IMR-90 (cell line): ENCODE measurements around the gene ZNF362. TPM values are rescaled to one million over a fixed set of nuclear protein-coding genes. Genes with fewer than 3 reads are reported as not detected.

Experiments
- ATAC-seq: fragments of 200-7000 bp; cut with Tn5 transposase; 2 replicates; pipeline ENCODE4 v1.9.1; 2020; ENCODE audit warnings: low read depth, mild to moderate bottlenecking, moderate library complexity
- BruUV-seq: library from RNA; stranded (reverse); fragments of 400-500 nt; replicated peaks from 2 replicates; lab custom pipeline; 2021; lab: Mats Ljungman, UMichigan
- CTCF ChIA-PET: fragments of 300-600 bp; formaldehyde crosslinking; extraction: SDS; loops from one replicate; lab custom pipeline; 2021; ENCODE audit warnings: antibody characterized with exemption; lab: Yijun Ruan, JAX
- POLR2A ChIA-PET: fragments of 300-600 bp; sonication (Branson Sonifier 250); formaldehyde crosslinking; loops from one replicate; lab custom pipeline; 2022; ENCODE audit warnings: antibody characterized with exemption; ENCODE audit not compliant: unreplicated experiment; lab: Charles Lee
- DNase-seq: peaks from one replicate; pipeline ENCODE4 v3.0.0; 2013
- H2AFZ ChIP-seq: replicated peaks from 2 replicates; pipeline ENCODE3; 2013; ENCODE audit warnings: low read length, mild to moderate bottlenecking; ENCODE audit not compliant: poor library complexity
- H2AK5ac ChIP-seq: 2 replicates; pipeline ENCODE4 v1.6.1; 2013; ENCODE audit warnings: low read depth, low read length, inconsistent platforms
- H2AK9ac ChIP-seq: replicated peaks from 2 replicates; pipeline ENCODE3; 2013; ENCODE audit warnings: mild to moderate bottlenecking, low read depth, low read length, moderate library complexity; ENCODE audit not compliant: poor library complexity
- H2BK120ac ChIP-seq: 2 replicates; pipeline ENCODE4 v1.6.1; 2013; ENCODE audit warnings: low read depth, low read length, inconsistent platforms
- H2BK15ac ChIP-seq: 3 replicates; pipeline ENCODE4 v1.6.1; 2013; ENCODE audit warnings: low read depth, low read length, inconsistent platforms
- H2BK20ac ChIP-seq: 2 replicates; pipeline ENCODE4 v1.6.1; 2013; ENCODE audit warnings: low read depth, mild to moderate bottlenecking, inconsistent platforms, low read length, moderate library complexity
- H2BK5ac ChIP-seq: 2 replicates; pipeline ENCODE4 v1.6.1; 2013; ENCODE audit warnings: mild to moderate bottlenecking, low read depth, low read length, inconsistent platforms; ENCODE audit not compliant: poor library complexity, severe bottlenecking
- H3K14ac ChIP-seq: replicated peaks from 2 replicates; pipeline ENCODE4 v1.6.1; 2013; ENCODE audit warnings: low read depth, low read length, inconsistent platforms
- H3K18ac ChIP-seq: 2 replicates; pipeline ENCODE4 v1.6.1; 2013; ENCODE audit warnings: low read depth, low read length, control low read depth
- H3K23ac ChIP-seq: 2 replicates; pipeline ENCODE4 v1.6.1; 2013; ENCODE audit warnings: low read depth, low read length, inconsistent platforms
- H3K27ac ChIP-seq: 2 replicates; pipeline ENCODE4 v1.5.1; 2013; ENCODE audit warnings: mild to moderate bottlenecking, control low read depth, low read length; ENCODE audit not compliant: insufficient read depth
- H3K27me3 ChIP-seq: 2 replicates; pipeline ENCODE4 v1.6.1; 2013; ENCODE audit warnings: low read length; ENCODE audit not compliant: control insufficient read depth, insufficient read depth
- H3K36me3 ChIP-seq: 2 replicates; pipeline ENCODE4 v1.6.1; 2013; ENCODE audit warnings: low read length, mixed read lengths; ENCODE audit not compliant: control insufficient read depth, insufficient read depth
- H3K4ac ChIP-seq: 2 replicates; pipeline ENCODE4 v1.6.1; 2013; ENCODE audit warnings: low read depth, low read length, inconsistent platforms
- H3K4me1 ChIP-seq: 2 replicates; pipeline ENCODE4 v1.6.1; 2013; ENCODE audit warnings: low read length, mixed read lengths; ENCODE audit not compliant: control insufficient read depth, insufficient read depth
- H3K4me2 ChIP-seq: 2 replicates; pipeline ENCODE4 v1.6.1; 2013; ENCODE audit warnings: low read depth, mild to moderate bottlenecking, control low read depth, low read length, moderate library complexity
- H3K4me3 ChIP-seq: 2 replicates; pipeline ENCODE4 v1.5.1; 2013; ENCODE audit warnings: low read depth, mild to moderate bottlenecking, control low read depth, low read length, moderate library complexity; ENCODE audit not compliant: insufficient read depth
- H3K56ac ChIP-seq: 2 replicates; pipeline ENCODE4 v1.6.1; 2013; ENCODE audit warnings: low read length, inconsistent platforms; ENCODE audit not compliant: insufficient read depth; ENCODE audit errors: extremely low read depth
- H3K79me1 ChIP-seq, 2 experiments: 2 replicates each; pipeline ENCODE4 v1.6.1; 2013; ENCODE audit warnings: low read length in 2 of 2, inconsistent platforms in 1 of 2, low read depth in 1 of 2
- H3K9ac ChIP-seq: 2 replicates; pipeline ENCODE4 v1.6.1; 2013; ENCODE audit warnings: low read depth, low read length, control low read depth
- H3K9me1 ChIP-seq: 2 replicates; pipeline ENCODE4 v1.6.1; 2013; ENCODE audit warnings: low read length, inconsistent platforms; ENCODE audit not compliant: insufficient read depth
- H3K9me3 ChIP-seq: 2 replicates; pipeline ENCODE4 v1.6.1; 2013; ENCODE audit warnings: low read length; ENCODE audit not compliant: control insufficient read depth, insufficient read depth
- H4K20me1 ChIP-seq: 2 replicates; pipeline ENCODE4 v1.6.1; 2013; ENCODE audit warnings: low read length, inconsistent platforms; ENCODE audit not compliant: insufficient read depth
- H4K5ac ChIP-seq: 2 replicates; pipeline ENCODE4 v1.6.1; 2013; ENCODE audit warnings: mild to moderate bottlenecking, low read depth, low read length, control low read depth
- H4K8ac ChIP-seq, 2 experiments: 2 replicates each; pipeline ENCODE4 v1.6.1; 2013; ENCODE audit warnings: low read depth in 2 of 2, low read length in 2 of 2, control low read depth in 1 of 2, inconsistent platforms in 1 of 2
- H4K91ac ChIP-seq: 2 replicates; pipeline ENCODE4 v1.6.1; 2013; ENCODE audit warnings: low read depth, low read length, inconsistent platforms; ENCODE audit not compliant: insufficient read depth
- CHD1 ChIP-seq: IDR thresholded peaks from 2 replicates; pipeline ENCODE4 v1.6.1; 2012; ENCODE audit warnings: low read depth, low read length, improper control_type of control experiment
- FOS ChIP-seq: fragments of 150-350 bp; IDR thresholded peaks from 2 replicates; pipeline ENCODE4 v1.6.1; 2016; ENCODE audit warnings: low read depth, low read length
- WGBS, 2 experiments: methylation state at CpG; one replicate each; pipeline versions ENCODE4 v1.1.5 to v1.1.7; 2013; ENCODE audit warnings: missing lambda C conversion rate in 2 of 2; ENCODE audit not compliant: insufficient read length in 1 of 2; ENCODE audit errors: extremely low coverage in 2 of 2; 5-methylcytosine and 5-hydroxymethylcytosine counted together
- dilution Hi-C: fragments of 300-500 bp; cut with HindIII; formaldehyde crosslinking; loops from one replicate; pipeline ENCODE4 v1.14.3; 2018; ENCODE audit warnings: low sequenced_read_pairs; ENCODE audit not compliant: unreplicated experiment
- in situ Hi-C: fragments of 300-500 bp; cut with MboI; formaldehyde crosslinking; loops from 3 replicates; pipeline ENCODE4 v1.14.3; 2019; ENCODE audit warnings: low sequenced_read_pairs, inconsistent platforms, mixed read lengths
- intact Hi-C: fragments of 100-400 bp; cut with micrococcal nuclease; formaldehyde crosslinking; loops from 2 replicates; pipeline ENCODE4 v1.10.0; 2022
- polyA plus RNA-seq, 3 experiments: library from polyadenylated mRNA; depleted of rRNA; stranded (reverse); fragments of >200 nt; gene quantifications; 2 replicates each; pipeline ENCODE4 v1.2.3, GENCODE V29; 2012; ENCODE audit warnings: low replicate concordance in 1 of 3
- total RNA-seq: library from RNA; depleted of rRNA; stranded (reverse); fragments of >200 nt; gene quantifications from 2 replicates; pipeline ENCODE4 v1.2.3, GENCODE V29; 2012

ZNF362 gene
- total and polyA plus RNA-seq, 2 of the 4 experiments (the other 2 are of a cell fraction) = 5.7 to 12.9 TPM

DNA sequence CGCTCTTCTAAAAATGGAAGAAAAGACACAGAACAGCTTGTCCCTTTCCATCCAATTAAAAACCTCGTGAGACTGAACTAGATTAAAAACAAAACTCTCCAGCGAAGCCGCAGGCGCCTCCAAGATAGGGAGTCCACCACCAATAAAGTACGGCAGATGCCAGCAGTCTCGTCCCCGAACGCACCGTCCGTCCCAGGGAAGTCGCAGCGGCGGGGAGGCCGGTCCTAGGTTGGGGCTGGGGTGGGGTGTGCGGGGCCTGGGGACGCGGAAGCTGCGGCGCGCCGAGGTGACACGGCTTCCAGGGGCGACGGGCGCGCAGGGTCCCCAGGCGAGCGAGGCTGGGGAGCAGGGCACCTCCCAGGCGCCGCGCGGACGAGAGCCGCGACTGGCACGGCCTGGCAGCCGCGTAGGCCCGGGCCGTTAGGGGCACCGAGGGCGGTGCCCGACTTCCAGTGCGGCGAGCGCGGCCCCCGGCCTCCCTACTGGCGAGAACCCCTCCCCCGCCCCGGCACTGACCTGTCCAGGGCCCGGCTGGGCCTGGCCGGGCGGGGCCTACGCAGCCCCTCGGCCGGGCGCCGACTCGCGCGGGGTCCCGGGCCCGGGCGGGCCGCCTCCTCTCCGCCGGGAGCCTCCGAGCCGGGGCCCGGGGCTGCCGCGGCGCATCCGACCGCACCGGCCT is 92.9 kb downstream of the ZNF362 start:
- H4K20me1 ChIP-seq = peaks cover 33% of the 10 kb centered on the region
- H2AK5ac ChIP-seq = peak overlapping the region; percentile 79; the same call in 1 of the 2 replicates
- CTCF ChIA-PET = no interaction called here
- peak overlapping the region; percentile 99 for H2BK5ac ChIP-seq
- H3K4me3 ChIP-seq = peak overlapping the region; percentile 98
- H2AFZ ChIP-seq = peak overlapping the region; percentile 36
- BruUV-seq = no TSS peak
- peak overlapping the region; percentile 81 for H2BK120ac ChIP-seq
- peak overlapping the region; percentile 93 for H3K18ac ChIP-seq
- peak overlapping the region; percentile 98 for H4K91ac ChIP-seq
- H3K4me1 ChIP-seq = peaks cover 13% of the 10 kb centered on the region
- peak overlapping the region; percentile 95 for H3K56ac ChIP-seq
- H4K8ac ChIP-seq = peak overlapping the region; percentile 65 to 97
- peaks cover 3% of the 10 kb centered on the region; the same call in 1 of the 2 replicates for H3K9me1 ChIP-seq
- no peak for DNase-seq
- dilution Hi-C loops = no loop called here
- no peaks in the 10 kb centered on the region for H3K27me3 ChIP-seq
- peaks cover 8% of the 10 kb centered on the region for H3K36me3 ChIP-seq
- TF ChIP-seq FOS (no peak), CHD1 (0 out of 2 replicates have a peak, but pooled peaks have one; percentile 2)
- H3K14ac ChIP-seq = peak overlapping the region; percentile 99
- peak overlapping the region; percentile 99 for H3K4ac ChIP-seq
- no peaks in the 10 kb centered on the region for H3K9me3 ChIP-seq
- intact Hi-C loops = loop anchor here (5.0 kb wide), 1 partner anchor 52 kb away; no protein-coding TSS in a partner anchor
- in situ Hi-C loops = no loop called here
- peak overlapping the region; percentile 95; the same call in 1 of the 2 replicates for H3K4me2 ChIP-seq
- 0% methylated on average over 45 of the region's 78 CpGs; no CpG with 5 or more reads in 1 of the 2 experiments for WGBS, 2 experiments
- ATAC-seq = peak; percentile 40
- H3K9ac ChIP-seq = peak overlapping the region; percentile 100
- peaks cover 6 to 28% of the 10 kb centered on the region in 2 experiments for H3K79me1 ChIP-seq
- POLR2A ChIA-PET = interaction anchor here (0.6 kb wide), 2 partner anchors 28 to 41 kb away, joined by 6 to 15 read pairs; no protein-coding TSS in a partner anchor
- peak overlapping the region; percentile 100 for H3K23ac ChIP-seq
- peak overlapping the region; percentile 95 for H3K27ac ChIP-seq
- peak overlapping the region; percentile 84 for H2AK9ac ChIP-seq
- H2BK15ac ChIP-seq = peak overlapping the region; percentile 76; the same call in 1 of the 3 replicates
- peak overlapping the region; percentile 93 for H4K5ac ChIP-seq
- no peak overlapping the region for H2BK20ac ChIP-seq
